Sigmoid colon (tissue), 4 donors: ENCODE data around the gene KRT78.

Experiments used
- POLR2A ChIP-seq, 2 donors: fragments of 450-650 bp; IDR thresholded peaks; one replicate each; pipeline ENCODE4 v1.6.1; 2016; ENCODE audit warnings: antibody characterized with exemption in 2 of 2, mild to moderate bottlenecking in 2 of 2, moderate library complexity in 2 of 2
- POLR2AphosphoS5 ChIP-seq, 4 donors: sonication (generic); formaldehyde crosslinking; IDR thresholded peaks; one replicate each; pipeline ENCODE4 v1.6.1; 2017; ENCODE audit warnings: antibody characterized with exemption in 4 of 4
- TF ChIP-seq, protein P1 (sequence below), 4 experiments: fragments of 450-650 bp in 3 of 4; fragments of 200-600 bp in 1 of 4; IDR thresholded peaks; one replicate each; pipeline ENCODE4 v1.5.1; 2016 to 2019; ENCODE audit warnings: antibody characterized with exemption in 4 of 4, mild to moderate bottlenecking in 3 of 4, moderate library complexity in 2 of 4

DNA sequence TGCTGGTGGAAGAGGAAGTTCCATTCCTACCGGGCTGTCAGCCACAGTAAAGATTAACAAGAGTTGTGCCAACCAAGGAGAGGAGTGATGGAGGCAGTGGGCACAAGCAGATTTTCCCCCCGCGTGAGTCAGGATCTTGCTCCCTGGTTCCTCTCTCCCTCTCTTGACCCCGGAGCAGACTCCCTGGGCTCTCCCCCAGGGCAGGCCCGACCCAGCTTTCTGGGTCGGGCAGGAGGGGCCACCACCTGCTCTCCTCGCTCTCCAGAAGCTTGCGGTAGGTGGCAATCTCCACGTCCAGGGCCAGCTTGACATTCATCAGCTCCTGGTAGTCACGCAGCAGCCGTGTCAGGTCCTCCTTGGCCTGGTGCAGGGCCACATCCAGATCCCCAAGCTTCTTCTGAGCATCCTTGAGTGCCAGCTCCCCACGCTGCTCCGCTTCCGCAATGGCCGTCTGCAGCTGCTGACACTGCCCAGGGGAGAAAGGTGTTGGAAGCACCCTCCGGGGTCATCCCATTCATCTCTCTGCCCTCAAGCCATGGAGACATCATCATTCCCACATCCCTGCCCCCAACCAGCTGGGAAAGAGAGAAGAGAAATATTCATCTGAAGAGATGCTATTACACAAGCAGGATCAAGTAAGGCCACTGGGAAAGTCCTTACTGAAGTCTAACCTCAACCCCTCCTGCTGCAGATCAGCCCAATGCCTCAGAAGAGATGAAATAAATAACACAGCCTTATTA lies 25.9 kb downstream of the KRT78 start:
- TF ChIP-seq, protein P1, sequence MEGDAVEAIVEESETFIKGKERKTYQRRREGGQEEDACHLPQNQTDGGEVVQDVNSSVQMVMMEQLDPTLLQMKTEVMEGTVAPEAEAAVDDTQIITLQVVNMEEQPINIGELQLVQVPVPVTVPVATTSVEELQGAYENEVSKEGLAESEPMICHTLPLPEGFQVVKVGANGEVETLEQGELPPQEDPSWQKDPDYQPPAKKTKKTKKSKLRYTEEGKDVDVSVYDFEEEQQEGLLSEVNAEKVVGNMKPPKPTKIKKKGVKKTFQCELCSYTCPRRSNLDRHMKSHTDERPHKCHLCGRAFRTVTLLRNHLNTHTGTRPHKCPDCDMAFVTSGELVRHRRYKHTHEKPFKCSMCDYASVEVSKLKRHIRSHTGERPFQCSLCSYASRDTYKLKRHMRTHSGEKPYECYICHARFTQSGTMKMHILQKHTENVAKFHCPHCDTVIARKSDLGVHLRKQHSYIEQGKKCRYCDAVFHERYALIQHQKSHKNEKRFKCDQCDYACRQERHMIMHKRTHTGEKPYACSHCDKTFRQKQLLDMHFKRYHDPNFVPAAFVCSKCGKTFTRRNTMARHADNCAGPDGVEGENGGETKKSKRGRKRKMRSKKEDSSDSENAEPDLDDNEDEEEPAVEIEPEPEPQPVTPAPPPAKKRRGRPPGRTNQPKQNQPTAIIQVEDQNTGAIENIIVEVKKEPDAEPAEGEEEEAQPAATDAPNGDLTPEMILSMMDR (IDR thresholded peaks at IDR 0.05), result no peak
- TF ChIP-seq POLR2A (IDR thresholded peaks at IDR 0.05) (no peak), POLR2AphosphoS5 (IDR thresholded peaks at IDR 0.05) (no peak)
